Measurements from ENCODE around the gene BST1. TPM values are rescaled to one million over a fixed set of nuclear protein-coding genes. Genes with fewer than 3 reads are reported as not detected.
A peak's percentile ranks its signal among the peaks of the same experiment; 100 is the strongest.

Gene BST1
- total RNA-seq, 1 experiment from 2014 or later: 0.31 TPM

DNA sequence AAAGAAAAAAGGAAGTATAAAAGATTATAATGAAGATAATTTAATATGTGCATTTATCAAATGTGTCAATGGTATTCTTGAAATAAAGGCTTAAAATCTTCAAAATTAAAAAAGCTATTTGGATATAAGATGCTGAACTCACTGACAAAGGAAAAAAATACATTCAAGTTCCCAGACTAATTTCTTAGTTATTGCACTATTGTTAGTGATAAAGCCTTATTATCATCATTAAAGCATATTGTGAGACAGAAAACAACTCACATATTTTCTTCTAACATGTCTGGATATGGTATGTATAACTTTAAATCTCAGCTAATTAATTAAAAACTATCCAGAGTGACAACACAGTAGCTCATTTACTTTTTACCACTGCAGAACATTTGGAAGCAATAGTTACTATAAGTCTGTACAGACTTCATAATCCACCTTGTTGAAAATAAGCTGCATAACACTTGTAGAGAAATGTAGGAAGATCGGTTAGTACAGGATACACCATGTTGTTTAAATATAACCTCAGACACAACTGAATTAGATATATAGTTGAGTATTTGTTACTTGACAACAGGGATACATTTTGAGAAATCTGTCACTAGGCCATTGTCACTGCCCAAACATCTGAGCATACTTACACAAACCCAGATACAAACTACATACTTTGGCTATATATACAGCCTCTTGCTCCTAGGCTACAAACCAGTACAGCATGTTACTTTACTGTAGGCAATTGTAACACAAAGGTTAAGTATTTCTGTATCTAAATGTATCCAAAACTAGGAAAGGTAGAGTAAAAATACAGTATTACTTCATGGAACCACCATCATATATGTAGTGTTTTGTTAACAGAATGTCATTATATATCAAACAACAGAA, 34.1 kb upstream of the BST1 start:
- no peak overlapping the region for H3K4me2 ChIP-seq

DNA sequence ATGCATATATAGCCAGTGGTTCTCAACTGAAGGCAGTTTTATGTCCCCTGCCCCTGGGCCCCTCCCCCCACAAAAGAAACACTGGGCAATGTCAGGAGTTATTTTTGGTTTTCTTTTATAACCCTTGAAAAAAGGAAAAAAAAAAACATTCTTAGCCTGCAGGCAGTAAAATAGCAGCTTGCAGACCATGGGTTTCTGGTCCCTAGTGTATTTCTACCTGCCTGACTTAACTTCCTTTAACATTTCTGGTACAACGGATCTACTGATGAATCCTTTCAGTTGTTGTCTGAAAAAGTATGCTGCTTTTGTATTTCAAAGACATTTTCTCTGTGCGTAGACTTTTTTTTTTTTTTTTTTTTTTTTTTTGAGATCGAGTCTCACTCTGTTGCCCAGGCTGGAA, 32.3 kb upstream of the BST1 start:
- DNase-seq: no peak
- no peaks in the 10 kb centered on the region for H4K20me1 ChIP-seq (ENCODE audit: insufficient read depth)
- TF ChIP-seq, protein P1, sequence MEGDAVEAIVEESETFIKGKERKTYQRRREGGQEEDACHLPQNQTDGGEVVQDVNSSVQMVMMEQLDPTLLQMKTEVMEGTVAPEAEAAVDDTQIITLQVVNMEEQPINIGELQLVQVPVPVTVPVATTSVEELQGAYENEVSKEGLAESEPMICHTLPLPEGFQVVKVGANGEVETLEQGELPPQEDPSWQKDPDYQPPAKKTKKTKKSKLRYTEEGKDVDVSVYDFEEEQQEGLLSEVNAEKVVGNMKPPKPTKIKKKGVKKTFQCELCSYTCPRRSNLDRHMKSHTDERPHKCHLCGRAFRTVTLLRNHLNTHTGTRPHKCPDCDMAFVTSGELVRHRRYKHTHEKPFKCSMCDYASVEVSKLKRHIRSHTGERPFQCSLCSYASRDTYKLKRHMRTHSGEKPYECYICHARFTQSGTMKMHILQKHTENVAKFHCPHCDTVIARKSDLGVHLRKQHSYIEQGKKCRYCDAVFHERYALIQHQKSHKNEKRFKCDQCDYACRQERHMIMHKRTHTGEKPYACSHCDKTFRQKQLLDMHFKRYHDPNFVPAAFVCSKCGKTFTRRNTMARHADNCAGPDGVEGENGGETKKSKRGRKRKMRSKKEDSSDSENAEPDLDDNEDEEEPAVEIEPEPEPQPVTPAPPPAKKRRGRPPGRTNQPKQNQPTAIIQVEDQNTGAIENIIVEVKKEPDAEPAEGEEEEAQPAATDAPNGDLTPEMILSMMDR (conservative IDR thresholded peaks at IDR 0.05): no peak
- TF ChIP-seq EZH2 (IDR thresholded peaks at IDR 0.05; ENCODE audit: low read depth): no peak
- no peaks in the 10 kb centered on the region for H3K9me3 ChIP-seq (ENCODE audit: insufficient read depth, low read depth)
- H3F3A ChIP-seq (ENCODE audit: insufficient read depth, low read depth): peaks cover 22% of the 10 kb centered on the region
- no peak overlapping the region for H3K27ac ChIP-seq
- POLR2A ChIA-PET (ENCODE audit: unreplicated experiment): interaction anchor here (0.6 kb wide), 1 partner anchor 25 kb away, joined by 9 read pairs; no protein-coding TSS in a partner anchor
- peaks cover 12% of the 10 kb centered on the region for H3K4me1 ChIP-seq (replicated peaks; ENCODE audit: insufficient read depth)
- peaks cover 39% of the 10 kb centered on the region for H3K79me2 ChIP-seq (ENCODE audit: low read depth)
- CTCF ChIA-PET: interaction anchor here (0.6 kb wide), 1 partner anchor 93 kb away, joined by 5 read pairs; no protein-coding TSS in a partner anchor
- no peaks in the 10 kb centered on the region for H3K27me3 ChIP-seq (ENCODE audit: insufficient read depth, low read depth)
- H2AFZ ChIP-seq: no peak overlapping the region
- intact Hi-C loops (cut with micrococcal nuclease; ENCODE audit: unreplicated experiment): no loop called here
- no peak overlapping the region for H3K4me2 ChIP-seq
- BruUV-seq (replicated peaks): no TSS peak
- H3K36me3 ChIP-seq (ENCODE audit: low read depth): peaks cover 17% of the 10 kb centered on the region
- H3K4me3 ChIP-seq: no peak overlapping the region
- H3K9me2 ChIP-seq (ENCODE audit: insufficient read depth): no peaks in the 10 kb centered on the region

More for the DNA sequence above, 34.1 kb upstream of the BST1 start:
- ChIA-PET POLR2A (ENCODE audit: unreplicated experiment) (no interaction called here), CTCF (no interaction called here)
- DNase-seq: no peak
- no peaks in the 10 kb centered on the region; the same call in 1 of the 2 replicates for H3K9me3 ChIP-seq (ENCODE audit: insufficient read depth, low read depth)
- no peak overlapping the region for H2AFZ ChIP-seq
- H3K79me2 ChIP-seq (ENCODE audit: low read depth): peaks cover 21% of the 10 kb centered on the region
- H3K36me3 ChIP-seq (ENCODE audit: low read depth): peaks cover 21% of the 10 kb centered on the region
- BruUV-seq (replicated peaks): no TSS peak
- intact Hi-C loops (cut with micrococcal nuclease; ENCODE audit: unreplicated experiment): no loop called here
- H3K27me3 ChIP-seq (ENCODE audit: insufficient read depth, low read depth): no peaks in the 10 kb centered on the region
- peaks cover 19% of the 10 kb centered on the region for H3K4me1 ChIP-seq (replicated peaks; ENCODE audit: insufficient read depth)
- H4K20me1 ChIP-seq (ENCODE audit: insufficient read depth): no peaks in the 10 kb centered on the region
- no peak overlapping the region for H3K4me3 ChIP-seq
- no peak for TF ChIP-seq EZH2 (IDR thresholded peaks at IDR 0.05; ENCODE audit: low read depth)
- TF ChIP-seq, protein P1 (conservative IDR thresholded peaks at IDR 0.05): no peak
- H3F3A ChIP-seq (ENCODE audit: insufficient read depth, low read depth): peaks cover 22% of the 10 kb centered on the region
- peak overlapping the region; percentile 32; the same call in 1 of the 2 replicates for H3K27ac ChIP-seq
- H3K9me2 ChIP-seq (ENCODE audit: insufficient read depth): no peaks in the 10 kb centered on the region

- no peak overlapping the region for H2AFZ ChIP-seq
- intact Hi-C loops (cut with micrococcal nuclease; ENCODE audit: unreplicated experiment): no loop called here
- TF ChIP-seq EZH2 (IDR thresholded peaks at IDR 0.05; ENCODE audit: low read depth): no peak
- TF ChIP-seq, protein P1 (conservative IDR thresholded peaks at IDR 0.05): no peak
- H3F3A ChIP-seq (ENCODE audit: insufficient read depth, low read depth): peaks cover 10% of the 10 kb centered on the region; the same call in 1 of the 2 replicates
- no peak overlapping the region for H3K4me3 ChIP-seq
- H3K4me2 ChIP-seq: no peak overlapping the region
- CTCF ChIA-PET: no interaction called here
- peaks cover 13% of the 10 kb centered on the region for H3K36me3 ChIP-seq (ENCODE audit: low read depth)
- H3K9me3 ChIP-seq (ENCODE audit: insufficient read depth, low read depth): no peaks in the 10 kb centered on the region
- H3K9me2 ChIP-seq (ENCODE audit: insufficient read depth): no peaks in the 10 kb centered on the region
- H3K27ac ChIP-seq: no peak overlapping the region
- H3K4me1 ChIP-seq (replicated peaks; ENCODE audit: insufficient read depth): peaks cover 4% of the 10 kb centered on the region; the same call in 1 of the 2 replicates
- DNase-seq: no peak
- no peaks in the 10 kb centered on the region for H3K27me3 ChIP-seq (ENCODE audit: insufficient read depth, low read depth)
- no peaks in the 10 kb centered on the region for H4K20me1 ChIP-seq (ENCODE audit: insufficient read depth)
- BruUV-seq (replicated peaks): no TSS peak
- POLR2A ChIA-PET (ENCODE audit: unreplicated experiment): no interaction called here
- H3K79me2 ChIP-seq (ENCODE audit: low read depth): peaks cover 54% of the 10 kb centered on the region
Observed at GRCh38 chr4:15672101-15672500, 30.8 kb upstream of the BST1 start.
